ENCODE measurements around the gene LRP8. TPM values are rescaled to one million over a fixed set of nuclear protein-coding genes. Genes with fewer than 3 reads are reported as not detected.

Gene LRP8
- total RNA-seq, 6 experiments from 2014 or later = 0.21 to 1.2 (median 0.56) TPM

DNA sequence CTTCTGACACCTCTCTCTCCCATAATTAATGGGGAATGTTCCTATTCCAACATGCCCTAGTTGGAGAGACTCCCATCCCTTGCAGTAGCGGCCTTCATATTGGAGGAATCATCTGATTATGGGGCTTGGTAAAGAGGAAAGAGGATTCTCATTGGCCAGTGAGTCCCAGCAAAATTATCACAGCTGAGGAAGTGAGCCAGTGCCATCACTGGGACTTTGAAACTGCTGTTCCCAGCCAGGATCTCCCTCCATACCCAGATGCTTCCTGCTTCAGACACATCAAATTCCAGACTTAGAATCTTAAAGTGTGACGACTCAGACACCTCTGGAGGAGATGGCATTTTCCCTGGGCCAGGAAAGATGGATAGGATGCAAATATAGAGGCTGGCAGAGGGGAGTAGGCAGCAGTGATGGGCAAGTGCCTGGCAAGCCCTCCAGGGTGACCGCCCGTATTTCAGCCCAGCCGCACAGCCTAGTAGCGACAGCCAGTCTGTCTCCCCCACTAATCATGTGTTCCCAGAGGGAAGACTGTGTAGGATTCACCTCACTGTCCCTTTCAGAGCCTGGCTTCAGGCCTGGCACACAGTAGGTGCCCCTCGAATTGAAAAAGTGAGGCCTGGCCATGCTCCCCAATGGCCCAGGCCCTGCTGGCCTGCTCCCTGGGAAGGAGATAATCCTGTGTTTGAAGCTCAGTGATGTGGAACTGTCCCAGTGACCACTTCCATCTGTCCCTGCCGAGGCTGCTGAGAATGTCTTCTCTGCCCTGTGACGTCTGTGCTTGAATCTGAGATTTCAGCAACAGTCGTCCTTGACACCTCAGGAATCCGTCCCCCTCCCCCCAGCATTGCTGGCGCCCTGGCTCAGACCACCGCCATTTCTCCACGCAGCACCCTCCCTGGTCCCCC is 48.3 kb downstream of the LRP8 start:
- H3K27ac ChIP-seq = no peak overlapping the region
- no peak for ATAC-seq
- H3K4me3 ChIP-seq = no peak overlapping the region
- H3K4me1 ChIP-seq = no peaks in the 10 kb centered on the region
- WGBS (ENCODE audit: insufficient coverage, low coverage, low lambda C conversion rate, missing lambda C conversion rate) = 57% methylated on average over 2 of the region's 14 CpGs
- no peak for DNase-seq
- no peak for TF ChIP-seq POLR2A (IDR thresholded peaks at IDR 0.05)
- H3K36me3 ChIP-seq = no peaks in the 10 kb centered on the region
- intact Hi-C loops (cut with DNase I) = loop anchor here (2.0 to 5.0 kb wide), 2 partner anchors 113 kb away; no protein-coding TSS in a partner anchor
- H3K9me3 ChIP-seq = no peaks in the 10 kb centered on the region
- no peaks in the 10 kb centered on the region for H3K27me3 ChIP-seq

DNA sequence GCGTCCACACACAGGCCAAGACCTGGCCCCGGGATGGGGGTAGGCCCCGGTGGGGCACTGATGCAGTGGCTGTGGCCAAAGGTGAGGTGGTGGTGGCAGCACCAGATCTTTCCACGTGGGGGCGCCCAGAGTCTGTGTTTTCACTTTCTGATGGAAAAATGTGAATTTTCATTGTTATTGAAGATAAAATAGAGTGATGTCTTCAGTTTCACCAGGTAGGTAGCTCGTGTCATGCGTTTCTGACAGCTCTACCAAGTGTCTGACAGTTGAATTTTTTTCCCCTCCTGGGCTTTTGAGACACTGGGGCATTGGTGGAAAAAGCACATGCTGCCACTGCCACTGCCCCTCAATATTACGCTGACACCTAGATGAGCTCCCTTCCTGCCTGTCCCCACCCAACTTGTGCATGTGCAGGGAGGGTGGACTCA is 49.6 kb downstream of the LRP8 start:
- 12% methylated on average over 8 of the region's 8 CpGs for WGBS (ENCODE audit: insufficient coverage, low coverage, low lambda C conversion rate, missing lambda C conversion rate)
- Histone ChIP-seq H3K9me3 (no peaks in the 10 kb centered on the region), H3K4me3 (no peak overlapping the region), H3K27ac (no peak overlapping the region), H3K36me3 (no peaks in the 10 kb centered on the region), H3K4me1 (no peaks in the 10 kb centered on the region), H3K27me3 (no peaks in the 10 kb centered on the region)
- TF ChIP-seq POLR2A (IDR thresholded peaks at IDR 0.05) (no peak), CTCF (IDR thresholded peaks at IDR 0.05) (peak; percentile 81 to 91 (median 82))
- intact Hi-C loops (cut with DNase I) = loop anchor here (2.0 to 5.0 kb wide), 2 partner anchors 114 kb away; no protein-coding TSS in a partner anchor
- ATAC-seq (peak; percentile 77 to 87 (median 84)), DNase-seq (peak; percentile 67 to 78 (median 71))

GRCh38 chr1:53277326-53277725 is 50.5 kb downstream of the LRP8 start:
- Histone ChIP-seq H3K27ac (no peak overlapping the region), H3K9me3 (no peaks in the 10 kb centered on the region), H3K4me1 (no peaks in the 10 kb centered on the region), H3K36me3 (no peaks in the 10 kb centered on the region), H3K4me3 (no peak overlapping the region), H3K27me3 (no peaks in the 10 kb centered on the region)
- intact Hi-C loops (cut with DNase I) = loop anchor here in 1 of 2 donors (5.0 kb wide), 1 partner anchor 115 kb away; no protein-coding TSS in a partner anchor
- 90% methylated on average over 2 of the region's 5 CpGs for WGBS (ENCODE audit: insufficient coverage, low coverage, low lambda C conversion rate, missing lambda C conversion rate)
- TF ChIP-seq CTCF (IDR thresholded peaks at IDR 0.05) (no peak), POLR2A (IDR thresholded peaks at IDR 0.05) (no peak)
- DNase-seq (peak in 1 of 3 donors; percentile 10), ATAC-seq (no peak)

DNA sequence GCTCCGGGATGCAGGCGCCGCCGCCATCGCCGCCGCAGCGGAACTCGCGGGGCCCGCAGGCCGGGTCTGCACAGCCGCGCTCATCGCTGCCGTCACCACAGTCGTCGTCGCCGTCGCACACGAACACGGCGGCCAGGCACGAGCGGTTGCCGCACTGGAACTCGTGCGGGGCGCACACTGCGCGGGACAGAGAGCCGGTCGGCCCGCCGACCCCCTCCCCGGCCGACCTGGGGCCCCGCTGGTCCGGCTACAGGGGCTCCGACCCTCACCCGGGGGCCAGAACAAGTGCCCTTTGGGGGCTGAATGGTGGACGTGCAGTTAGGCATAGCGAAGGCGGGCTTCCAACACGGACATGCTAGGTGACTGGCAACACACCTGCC is 51.0 kb downstream of the LRP8 start:
- no peaks in the 10 kb centered on the region for H3K27me3 ChIP-seq
- 67% methylated on average over 6 of the region's 46 CpGs for WGBS (ENCODE audit: insufficient coverage, low coverage, low lambda C conversion rate, missing lambda C conversion rate)
- H3K27ac ChIP-seq = no peak overlapping the region
- intact Hi-C loops (cut with DNase I) = loop anchor here in 1 of 2 donors (5.0 kb wide), 1 partner anchor 115 kb away; no protein-coding TSS in a partner anchor
- no peak for ATAC-seq
- TF ChIP-seq CTCF (IDR thresholded peaks at IDR 0.05) (no peak), POLR2A (IDR thresholded peaks at IDR 0.05) (no peak)
- no peaks in the 10 kb centered on the region for H3K36me3 ChIP-seq
- no peaks in the 10 kb centered on the region for H3K9me3 ChIP-seq
- no peak overlapping the region for H3K4me3 ChIP-seq
- no peaks in the 10 kb centered on the region for H3K4me1 ChIP-seq
- DNase-seq = no peak
